HG03135 (cell line): ENCODE data around the gene YJU2.
"Not testable (repeated sequence)": the region's sequence is repeated elsewhere in the genome, so short reads cannot be mapped to it uniquely, and the experiment has no call there.

Experiments
- ATAC-seq: cut with Tn5 transposase; IDR thresholded peaks from one replicate; pipeline ENCODE4 v1.9.1; 2021; ENCODE audit warnings: mild to moderate bottlenecking, moderate library complexity; ENCODE audit not compliant: unreplicated experiment

Gene YJU2

DNA sequence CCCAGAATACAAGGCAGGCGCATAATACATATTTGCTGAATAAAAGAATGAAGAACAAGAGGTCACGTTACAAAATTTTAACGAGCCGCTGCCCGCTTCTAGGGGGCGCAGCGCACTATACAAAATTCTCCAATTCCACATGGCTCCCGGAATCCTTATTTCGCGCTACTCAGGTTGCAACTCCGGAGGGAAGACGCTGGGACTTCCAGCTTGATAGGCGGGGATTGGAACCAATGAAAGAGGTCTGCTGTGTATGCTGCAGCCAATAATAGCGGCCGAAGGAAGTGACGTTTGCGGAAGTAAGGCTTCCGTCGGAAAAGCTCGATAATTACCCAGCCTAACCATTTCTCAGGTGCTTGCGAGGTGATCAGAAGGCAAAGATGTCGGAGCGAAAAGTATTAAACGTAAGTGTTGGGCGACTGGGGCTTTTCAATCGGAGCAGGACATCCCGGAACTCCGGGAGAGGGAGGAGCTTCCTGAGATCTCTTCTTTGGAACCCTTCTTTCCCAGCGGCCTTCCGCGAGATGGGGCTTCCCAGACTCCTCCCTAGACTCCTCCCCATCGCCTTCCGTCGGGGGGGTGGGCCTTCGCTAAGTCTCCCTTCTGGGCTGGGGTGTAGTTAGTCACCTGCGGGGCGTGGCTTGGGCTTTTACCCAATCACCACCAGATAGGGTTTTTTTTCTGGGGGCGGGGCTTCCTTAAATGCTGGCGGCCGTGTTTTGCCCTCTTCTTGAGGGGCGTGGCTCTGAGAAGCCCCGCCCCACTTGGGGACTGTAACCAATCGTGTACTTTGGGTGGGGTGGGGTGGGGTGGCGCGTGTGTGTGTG lies at the start of gene YJU2:
Gene YJU2 (plus strand): TSS at position 314 of the 827 bp plus-strand sequence. CDS start 67 bp downstream, at position 381.
- peak; percentile 86 for ATAC-seq

DNA sequence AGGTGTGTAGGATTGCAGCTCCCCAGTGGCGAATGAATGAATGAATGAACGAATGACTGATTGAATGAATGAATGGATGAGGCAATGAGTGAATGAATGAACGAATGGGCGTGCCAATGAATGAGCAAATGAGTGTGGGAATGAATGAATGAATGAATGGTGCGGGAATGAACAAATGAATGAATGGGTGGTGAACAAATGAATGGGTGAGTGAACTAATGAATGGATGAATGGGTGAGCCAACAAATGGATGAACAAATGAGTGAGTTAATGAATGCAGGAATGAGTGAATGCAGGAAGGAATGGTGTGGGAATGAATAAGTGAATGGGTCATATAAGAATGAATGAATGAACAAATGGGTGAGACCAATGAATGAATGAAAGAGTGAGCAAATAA lies 49.7 kb upstream of the YJU2 start:
- ATAC-seq, result no peak

DNA sequence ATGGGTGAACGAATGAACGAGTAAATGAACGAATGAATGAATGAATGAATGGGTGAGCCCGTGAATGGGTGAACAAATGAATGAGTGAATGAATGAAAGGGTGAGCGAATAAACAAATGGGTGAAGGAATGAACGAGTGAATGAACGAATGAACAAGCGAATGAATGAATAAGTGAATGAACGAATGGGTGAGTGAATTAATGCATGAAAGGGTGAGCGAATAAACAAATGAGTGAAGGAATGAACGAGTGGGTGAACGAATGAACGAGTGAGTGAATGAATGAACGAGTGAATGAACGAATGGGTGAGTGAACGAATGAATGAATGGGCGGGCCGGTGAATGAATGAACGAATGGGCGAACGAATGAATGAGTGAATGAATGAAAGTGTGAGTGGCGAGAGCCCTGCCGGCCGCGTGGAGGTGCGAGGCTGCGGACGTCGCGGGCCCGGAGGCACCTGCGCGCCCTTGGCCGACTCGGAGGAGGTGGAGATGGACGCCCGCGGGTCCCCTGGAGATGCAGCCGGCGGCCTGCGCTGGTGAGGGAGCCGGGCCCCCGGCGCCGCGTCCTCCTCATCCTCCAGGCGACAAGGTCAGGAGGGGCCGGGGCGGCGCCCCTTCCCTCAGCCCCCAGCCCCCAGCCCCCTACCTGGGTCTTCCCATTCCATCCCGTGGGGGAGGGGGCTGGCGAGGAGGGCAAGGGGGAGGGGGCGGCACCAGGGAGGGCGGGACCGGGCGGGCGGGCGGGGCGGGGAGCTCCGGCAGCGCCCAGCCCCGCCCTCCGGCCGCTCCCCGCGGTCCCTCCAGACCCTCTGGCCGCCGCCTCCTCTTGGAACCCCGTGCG lies 49.0 kb upstream of the YJU2 start:
- no peak for ATAC-seq

DNA sequence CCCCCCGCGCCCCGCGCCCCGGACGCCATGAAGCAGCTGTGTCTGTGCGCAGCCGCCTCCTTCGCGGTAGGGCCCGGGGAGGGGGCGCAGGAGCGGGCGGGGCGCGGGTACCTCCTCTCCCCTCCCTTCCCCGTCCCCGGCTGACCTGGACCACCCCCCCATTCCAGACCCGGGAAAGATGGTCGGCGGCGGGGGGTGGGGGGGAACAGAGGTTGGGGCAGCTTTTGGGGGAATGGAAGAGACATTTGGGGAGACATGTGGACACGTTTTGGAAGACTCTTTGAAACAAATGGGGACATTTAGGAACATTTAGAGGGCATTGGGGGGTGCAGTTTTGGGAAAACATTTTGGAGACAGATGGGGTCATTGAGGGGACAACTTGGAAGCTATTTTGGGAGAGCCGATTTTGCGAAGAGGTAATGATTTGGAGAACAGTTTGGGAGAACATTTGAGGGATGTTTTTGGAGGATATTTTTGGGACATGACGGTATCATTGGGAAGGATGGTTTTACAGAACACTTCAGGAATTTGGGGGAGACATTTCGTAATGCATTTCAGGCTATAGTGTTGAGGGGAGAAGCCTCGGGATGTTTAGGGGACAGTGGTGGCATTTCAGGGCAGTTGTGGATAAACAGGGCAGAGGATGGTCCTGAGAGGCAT lies 48.3 kb upstream of the YJU2 start:
- ATAC-seq, result no peak

DNA sequence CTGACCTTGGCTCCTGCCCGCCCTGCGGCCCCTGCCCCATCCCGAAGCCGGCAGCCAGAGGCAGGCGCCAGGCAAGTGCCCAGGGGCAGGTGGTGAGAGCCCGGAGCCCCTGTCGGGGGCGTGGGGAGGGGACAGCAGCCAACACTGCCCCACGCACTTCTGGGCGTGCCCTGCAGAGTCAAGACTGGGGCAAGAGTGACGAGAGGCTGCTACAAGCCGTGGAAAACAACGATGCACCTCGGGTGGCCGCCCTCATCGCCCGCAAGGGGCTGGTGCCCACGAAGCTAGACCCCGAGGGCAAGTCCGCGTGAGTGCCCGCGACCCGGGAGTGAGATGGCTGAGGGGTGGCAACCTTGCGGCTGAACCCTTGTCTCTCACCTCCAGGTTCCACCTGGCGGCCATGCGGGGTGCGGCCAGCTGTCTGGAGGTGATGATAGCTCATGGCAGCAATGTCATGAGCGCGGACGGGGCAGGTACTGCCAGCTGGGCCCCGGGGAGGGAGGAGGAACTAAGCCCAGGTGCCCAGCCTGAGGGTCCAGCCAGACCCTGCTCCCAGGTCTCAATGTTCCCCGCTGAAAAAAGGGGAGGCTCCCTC lies 47.1 kb upstream of the YJU2 start:
- ATAC-seq, result no peak

DNA sequence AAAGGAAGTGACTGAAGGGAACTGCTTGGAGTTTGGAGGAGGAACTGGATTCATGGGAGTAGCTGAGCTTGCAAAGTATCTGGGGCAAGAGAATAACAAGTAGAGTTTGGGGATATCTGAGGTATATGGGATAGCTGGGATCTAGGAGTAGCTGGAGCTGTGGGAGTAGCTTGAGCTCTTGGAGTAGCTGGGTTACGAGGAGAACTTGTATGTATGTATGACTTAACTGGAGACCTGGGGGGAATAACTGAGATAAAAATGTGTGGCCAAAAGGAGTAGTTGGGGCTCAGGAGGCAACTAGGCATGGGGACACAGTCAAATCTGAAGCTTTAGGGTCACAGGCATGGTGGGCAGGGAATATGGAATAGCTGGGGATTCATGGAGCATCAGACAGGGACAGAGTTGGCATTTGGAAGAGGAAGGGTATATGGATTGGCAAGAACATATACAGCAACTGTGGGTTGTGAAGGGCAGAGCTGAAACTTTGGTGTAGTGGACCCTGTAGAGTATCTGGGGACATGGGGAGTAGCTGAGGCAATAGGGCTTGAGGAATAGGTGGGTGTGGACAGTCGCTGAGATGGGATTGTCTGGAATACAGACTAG lies 45.8 kb upstream of the YJU2 start:
- no peak for ATAC-seq

DNA sequence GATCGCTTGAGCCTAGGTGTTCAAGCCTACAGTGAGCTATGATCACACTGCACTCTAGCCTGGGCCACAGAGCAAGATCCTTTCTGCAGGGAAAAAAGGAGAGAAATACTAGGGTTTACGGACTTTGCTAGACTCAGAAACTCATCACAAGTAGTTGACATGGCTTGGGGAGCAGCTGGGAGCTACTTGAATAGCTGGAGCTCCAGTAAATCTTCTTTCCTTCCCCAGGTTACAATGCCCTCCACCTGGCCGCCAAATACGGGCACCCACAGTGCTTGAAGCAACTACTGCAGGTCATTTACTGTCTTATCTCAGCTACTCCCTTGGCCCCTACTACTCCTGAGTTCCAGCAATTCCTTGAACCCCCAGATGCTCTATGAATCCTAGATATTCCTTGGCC lies 45.1 kb upstream of the YJU2 start:
- no peak for ATAC-seq

DNA sequence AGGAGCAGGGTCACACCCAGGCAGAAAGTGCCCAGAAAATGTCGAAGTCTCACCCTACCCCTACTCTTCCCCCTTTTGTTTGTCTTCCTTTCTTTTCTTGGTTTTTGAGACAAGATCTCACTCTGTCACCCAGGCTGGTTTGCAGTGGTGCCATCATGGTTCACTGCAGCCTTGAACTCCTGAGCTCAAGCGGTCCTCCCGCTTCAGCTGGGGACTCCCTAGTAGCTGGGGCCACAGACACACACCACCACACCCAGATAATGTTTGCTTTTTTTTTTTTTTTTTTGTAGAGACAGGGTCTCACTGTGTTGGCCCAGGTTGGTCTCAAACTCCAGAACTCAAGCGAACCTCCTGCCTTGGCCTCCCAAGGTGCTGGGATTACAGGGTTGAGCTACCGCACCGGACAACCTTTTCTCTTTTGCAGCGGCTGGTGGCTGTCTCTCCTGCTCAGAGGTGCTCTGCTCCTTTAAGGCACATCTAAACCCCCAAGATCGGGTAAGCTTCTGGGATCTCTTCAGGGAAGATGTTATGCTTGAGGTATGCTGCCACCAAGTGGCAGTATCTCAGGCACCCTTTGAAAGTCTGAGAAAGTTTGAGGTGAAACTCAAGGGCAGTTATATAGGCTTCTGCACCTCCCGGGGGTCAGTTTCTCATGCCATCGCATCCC lies 39.9 kb upstream of the YJU2 start:
- ATAC-seq, result no peak

DNA sequence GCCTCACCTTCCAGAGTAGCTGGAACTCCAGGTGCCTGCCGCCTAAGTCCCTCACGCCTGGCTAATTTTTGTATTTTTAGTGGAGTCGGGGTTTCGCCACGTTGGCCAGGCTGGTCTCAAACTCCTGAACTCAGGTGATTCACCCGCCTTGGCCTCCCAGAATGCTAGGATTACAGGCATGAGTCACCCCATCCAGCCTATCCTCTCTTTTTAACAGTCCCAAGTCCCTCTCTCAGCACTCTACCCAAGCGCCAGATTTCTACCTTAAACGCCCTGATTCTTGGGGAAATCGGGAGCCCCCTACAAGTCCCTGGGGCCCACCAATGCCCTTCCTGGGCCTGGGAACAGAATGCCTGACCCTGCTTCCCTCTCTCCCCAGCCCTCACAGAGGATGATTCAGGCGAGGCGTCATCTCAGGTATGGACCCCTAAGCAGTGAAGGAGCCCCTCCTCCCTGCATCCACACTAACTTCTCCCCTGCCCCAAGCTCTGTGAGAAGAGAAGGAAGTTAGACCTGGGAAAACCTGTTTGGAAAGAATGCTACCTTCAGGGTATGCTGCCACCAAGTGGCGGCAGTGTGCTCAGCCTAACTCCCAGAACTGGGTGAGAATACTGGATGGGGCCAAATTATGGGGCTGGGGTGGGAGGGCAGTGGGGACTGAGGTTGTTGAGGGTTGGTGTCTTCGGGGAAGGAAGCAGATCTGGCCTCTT lies 38.3 kb upstream of the YJU2 start:
- no peak for ATAC-seq

DNA sequence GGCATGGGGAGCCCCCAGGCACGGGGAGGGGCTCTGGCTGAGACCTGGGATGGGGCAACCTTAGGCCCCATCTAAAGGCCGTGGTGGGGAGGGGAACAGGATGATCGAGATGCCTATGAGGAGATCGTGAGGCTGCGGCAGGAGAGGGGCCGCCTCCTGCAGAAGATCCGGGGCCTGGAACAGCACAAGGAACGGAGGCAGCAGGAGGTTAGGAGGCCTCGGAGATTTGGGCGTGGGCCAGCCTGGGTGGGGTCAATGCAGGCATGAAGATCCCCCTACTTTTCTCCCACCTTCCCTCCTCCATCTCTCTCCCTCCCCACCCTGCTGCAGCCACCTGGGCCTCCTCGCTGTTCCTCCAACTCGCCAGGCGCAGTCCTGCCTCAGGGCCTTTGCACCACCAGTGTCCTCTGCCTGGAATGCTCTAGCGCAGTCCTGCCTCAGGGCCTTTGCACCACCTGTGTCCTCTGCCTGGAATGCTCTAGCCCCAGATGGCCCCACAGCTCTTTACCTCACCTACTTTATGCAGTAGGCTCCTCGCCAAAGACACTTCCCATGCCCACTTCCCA lies 36.6 kb upstream of the YJU2 start:
- ATAC-seq, result no peak

DNA sequence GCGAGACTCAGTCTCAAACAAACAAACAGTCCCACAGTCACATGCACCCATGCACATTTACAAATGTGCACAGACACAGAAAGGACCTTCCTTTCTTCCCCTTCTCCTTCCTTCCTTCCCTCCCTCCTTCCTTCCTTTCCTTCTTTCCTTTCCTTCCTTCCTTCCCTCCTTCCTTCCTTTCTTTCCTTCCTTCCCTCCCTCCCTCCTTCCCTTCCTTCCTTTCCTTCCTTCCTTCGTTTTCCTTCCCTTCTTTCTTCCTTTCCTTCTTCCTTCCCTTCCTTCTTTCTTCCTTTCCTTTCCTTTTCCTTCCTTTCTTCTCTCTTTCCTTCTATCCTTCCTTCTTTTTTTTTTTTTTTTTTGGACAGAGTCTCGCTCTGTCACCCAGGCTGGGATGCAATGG lies 33.8 kb upstream of the YJU2 start:
- ATAC-seq, result no peak

DNA sequence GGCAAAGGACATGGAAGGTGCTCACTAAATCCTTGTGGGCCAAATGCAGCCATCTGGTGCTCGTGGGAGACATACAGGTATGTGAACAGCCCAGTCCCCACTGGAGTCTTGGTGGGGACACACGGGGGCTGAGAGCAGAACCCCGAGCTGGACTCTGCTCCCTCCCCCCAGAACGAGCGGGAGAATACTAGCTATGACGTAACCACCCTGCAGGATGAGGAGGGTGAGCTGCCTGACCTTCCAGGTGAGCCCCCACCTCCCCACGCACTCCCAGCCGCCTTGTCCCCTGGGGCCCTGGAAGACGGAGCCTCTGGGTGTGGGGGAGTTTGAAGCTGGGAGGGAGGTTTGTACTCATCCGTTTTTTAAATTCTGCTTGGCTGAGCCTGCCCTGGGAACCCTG lies 31.1 kb upstream of the YJU2 start:
- ATAC-seq, result no peak

DNA sequence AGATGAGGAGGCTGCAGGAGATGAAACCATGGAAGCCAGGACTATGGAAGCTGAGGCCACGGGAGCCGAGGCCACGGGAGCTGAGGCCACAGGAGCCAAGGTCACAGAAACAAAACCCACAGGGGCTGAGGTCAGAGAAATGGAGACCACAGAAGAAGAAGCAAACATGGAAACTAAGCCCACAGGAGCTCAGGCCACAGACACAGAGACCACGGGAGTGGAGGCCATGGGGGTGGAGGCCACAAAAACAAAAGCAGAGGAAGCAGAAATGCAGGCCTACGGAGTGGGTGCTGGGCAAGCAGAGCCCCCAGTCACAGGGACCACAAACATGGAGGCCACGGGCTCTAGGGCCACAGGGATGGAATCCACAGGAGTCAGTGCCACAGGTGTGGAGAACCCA lies 30.0 kb upstream of the YJU2 start:
- no peak for ATAC-seq

DNA sequence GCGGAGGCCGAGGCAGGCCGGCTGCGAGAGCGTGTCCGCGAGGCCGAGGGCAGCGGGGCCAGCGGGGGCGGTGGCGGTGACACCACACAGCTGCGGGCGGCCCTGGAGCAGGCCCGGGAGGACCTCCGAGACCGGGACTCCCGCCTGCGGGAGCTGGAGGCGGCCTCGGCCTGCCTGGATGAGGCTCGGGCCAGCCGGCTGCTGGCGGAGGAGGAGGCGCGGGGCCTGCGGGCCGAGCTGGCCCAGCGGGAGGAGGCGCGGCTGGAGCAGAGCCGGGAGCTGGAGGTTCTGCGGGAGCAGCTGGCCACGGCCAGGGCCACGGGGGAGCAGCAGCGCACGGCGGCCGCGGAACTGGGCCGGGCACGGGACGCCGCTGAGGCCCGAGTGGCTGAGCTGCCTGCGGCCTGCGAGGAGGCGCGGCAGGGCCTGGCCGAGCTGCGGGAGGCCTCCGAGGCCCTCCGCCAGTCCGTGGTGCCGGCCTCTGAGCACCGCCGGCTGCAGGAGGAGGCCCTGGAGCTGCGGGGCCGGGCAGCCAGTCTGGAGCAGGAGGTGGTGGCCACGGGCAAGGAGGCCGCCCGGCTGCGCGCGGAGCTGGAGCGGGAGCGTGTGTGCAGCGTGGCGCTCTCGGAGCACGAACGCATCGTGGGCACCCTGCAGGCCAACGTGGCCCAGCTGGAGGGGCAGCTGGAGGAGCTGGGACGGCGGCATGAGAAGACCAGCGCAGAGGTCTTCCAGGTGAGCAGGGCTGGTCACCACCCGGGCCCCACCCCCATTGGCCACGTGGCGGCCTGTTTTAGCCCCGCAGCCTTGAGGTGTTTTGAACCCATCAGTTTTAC lies 29.2 kb upstream of the YJU2 start:
- ATAC-seq, result no peak

DNA sequence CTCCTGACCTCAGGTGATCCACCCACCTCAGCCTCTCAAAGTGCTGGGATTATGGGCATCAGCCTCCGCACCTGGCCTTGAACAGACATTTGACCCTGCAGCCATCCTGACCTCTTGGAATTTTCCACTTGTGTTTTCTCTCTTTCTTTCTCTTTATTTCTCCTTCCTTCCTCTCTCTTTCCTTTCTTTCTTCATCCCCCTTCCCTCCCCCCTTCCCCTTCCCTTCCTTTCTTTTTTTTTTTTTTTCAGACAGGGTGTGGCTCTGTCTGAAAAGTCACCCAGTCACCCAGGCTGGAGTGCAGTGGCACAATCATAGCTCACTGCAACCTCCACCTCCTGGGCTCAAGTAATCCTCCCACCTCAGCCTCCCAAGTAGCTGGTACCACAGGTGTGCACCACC lies 28.4 kb upstream of the YJU2 start:
- ATAC-seq, result not testable (repeated sequence)

DNA sequence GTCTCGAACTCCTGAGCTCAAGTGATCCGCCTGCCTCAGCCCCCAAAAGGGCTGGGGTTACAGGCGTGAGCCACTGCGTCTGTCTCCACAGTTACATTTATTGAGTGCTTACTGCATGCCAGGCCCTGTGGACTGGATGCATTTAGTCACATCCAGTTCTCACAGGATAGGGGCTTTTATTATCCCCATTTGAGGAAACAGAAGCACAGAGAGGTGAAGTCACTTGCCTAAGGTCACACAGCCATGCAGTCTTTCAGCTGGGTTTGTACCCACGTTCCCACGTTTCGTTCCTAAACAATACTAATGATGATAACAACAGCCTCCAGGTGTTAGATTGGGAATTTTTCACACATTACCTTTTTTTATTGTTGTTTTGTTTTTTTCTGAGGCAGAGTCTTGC lies 26.7 kb upstream of the YJU2 start:
- no peak for ATAC-seq

DNA sequence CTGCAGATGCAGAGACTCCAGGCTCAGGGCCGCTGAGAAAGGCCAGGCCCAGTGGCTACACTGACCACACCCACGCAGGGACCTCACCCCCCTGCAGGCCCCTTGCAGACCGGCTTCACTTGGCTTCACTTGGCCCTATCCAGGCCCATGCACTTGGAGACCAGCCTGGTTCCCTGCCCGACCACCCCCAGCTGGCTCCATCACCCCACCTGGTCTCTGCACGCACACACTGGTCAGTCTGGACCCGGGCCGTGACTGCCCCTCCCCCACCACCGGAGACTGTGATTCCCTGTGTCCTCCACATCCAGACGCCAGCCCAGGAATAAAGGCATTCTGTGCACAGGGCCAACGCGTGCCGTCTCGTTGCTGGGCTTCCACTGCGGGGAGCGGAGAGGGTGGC lies 22.4 kb upstream of the YJU2 start:
- ATAC-seq, result no peak

DNA sequence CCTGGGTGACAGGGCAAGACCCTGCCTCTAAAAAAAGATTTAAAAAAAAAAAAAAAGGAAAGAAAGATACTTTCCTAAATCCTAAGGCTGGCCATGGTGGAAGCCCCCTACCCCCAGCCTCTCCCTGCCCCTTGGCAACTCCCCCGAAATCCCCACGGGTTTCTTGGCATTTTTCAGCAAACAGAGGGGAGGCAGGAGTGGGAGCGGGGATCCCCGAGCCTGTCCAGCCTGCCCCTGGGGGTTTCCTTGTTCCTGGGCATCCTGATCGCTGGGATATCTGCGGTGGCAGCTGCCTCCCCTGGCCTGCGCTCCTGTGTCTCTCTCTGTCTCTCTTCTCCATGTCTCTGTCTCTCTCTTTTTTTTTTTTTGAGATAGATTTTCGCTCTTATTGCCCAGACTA lies 21.0 kb upstream of the YJU2 start:
- no peak for ATAC-seq
